Small intestine (tissue), 7 donors: ENCODE results near the gene G6PC1. TPM values are rescaled to one million over a fixed set of nuclear protein-coding genes. Genes with fewer than 3 reads are reported as not detected.
"Not testable (repeated sequence)": the region's sequence is repeated elsewhere in the genome, so short reads cannot be mapped to it uniquely, and the experiment has no call there.

Source experiments
- DNase-seq, 2 donors: peaks; one replicate each; pipeline versions ENCODE4 v3.0.0 to v3.0.0-alpha.2; 2013
- FAIRE-seq: peaks from 2 replicates; lab custom pipeline; 2012; peaks lifted over from hg19 to GRCh38; lab: Jason Lieb, UNC
- H3K27ac ChIP-seq, 3 donors: one replicate each; pipeline ENCODE4 v1.5.1; 2013; ENCODE audit warnings: low read length in 2 of 3, mild to moderate bottlenecking in 2 of 3, control low read depth in 1 of 3, inconsistent platforms in 1 of 3, low read depth in 1 of 3, moderate library complexity in 1 of 3
- H3K27me3 ChIP-seq, 3 donors: one replicate each; pipeline ENCODE4 v1.6.1; 2013; ENCODE audit warnings: low read length in 3 of 3, inconsistent platforms in 1 of 3; ENCODE audit not compliant: control insufficient read depth in 3 of 3, insufficient read depth in 3 of 3
- H3K36me3 ChIP-seq, 3 donors: one replicate each; pipeline ENCODE4 v1.6.1; 2013; ENCODE audit warnings: low read length in 3 of 3, inconsistent platforms in 1 of 3, low read depth in 1 of 3, mild to moderate bottlenecking in 1 of 3, moderate library complexity in 1 of 3; ENCODE audit not compliant: control insufficient read depth in 3 of 3, insufficient read depth in 2 of 3
- H3K4me1 ChIP-seq, 3 donors: one replicate each; pipeline ENCODE4 v1.6.1; 2013; ENCODE audit warnings: low read length in 2 of 3, inconsistent platforms in 1 of 3, low read depth in 1 of 3, mild to moderate bottlenecking in 1 of 3, moderate library complexity in 1 of 3; ENCODE audit not compliant: control insufficient read depth in 3 of 3, insufficient read depth in 2 of 3
- H3K4me3 ChIP-seq, 3 donors: one replicate each; pipeline ENCODE4 v1.5.1; 2013; ENCODE audit warnings: low read length in 3 of 3, control low read depth in 1 of 3, inconsistent platforms in 1 of 3, low read depth in 1 of 3, mild to moderate bottlenecking in 1 of 3, moderate library complexity in 1 of 3
- H3K9me3 ChIP-seq, 2 donors: one replicate each; pipeline ENCODE4 v1.6.1; 2013; ENCODE audit warnings: low read depth in 1 of 2, low read length in 1 of 2; ENCODE audit not compliant: control insufficient read depth in 2 of 2, insufficient read depth in 1 of 2
- WGBS, 3 donors: extraction: QIAGEN DNeasy Blood & Tissue Kit; methylation state at CpG; one replicate each; pipeline ENCODE4 v1.1.7; 2013; 5-methylcytosine and 5-hydroxymethylcytosine counted together
- polyA plus RNA-seq, 4 donors: library from polyadenylated mRNA; stranded (reverse) in 3 of 4; unstranded in 1 of 4; fragments of 200-250 nt in 3 of 4; fragments of 120-200 nt in 1 of 4; gene quantifications; one replicate each; pipeline versions ENCODE4 v1.2.1 to v1.2.3, GENCODE V29; 2013
- donor health status: healthy with polysubstance abuse.
- donor health status: control.
- donor health status: control.
- donor health status: Bipolar disorder and iron deficiency.
- donor health status: healthy.

Gene G6PC1
- polyA plus RNA-seq, 4 donors = 1.4 to 12.1 (median 4.3) TPM

- peak overlapping the region in 2 of 3 donors; percentile 5 to 55 for H3K4me3 ChIP-seq
- peaks cover 0 to 4% (median 0%) of the 10 kb centered on the region in 3 donors for H3K36me3 ChIP-seq
- DNase-seq (peak in 1 of 2 donors; percentile 69), FAIRE-seq (no peak)
- peaks cover 0 to 38% (median 0%) of the 10 kb centered on the region in 3 donors for H3K4me1 ChIP-seq
- no peaks in the 10 kb centered on the region for H3K27me3 ChIP-seq
- WGBS, 3 donors = 40 to 70% (median 48%) methylated on average over 10 of the region's 10 CpGs
- H3K9me3 ChIP-seq = no peaks in the 10 kb centered on the region
- peak overlapping the region in 2 of 3 donors; percentile 35 to 72 for H3K27ac ChIP-seq
Observed at GRCh38 chr17:42901535-42902229, 1.1 kb downstream of the G6PC1 start.

DNA sequence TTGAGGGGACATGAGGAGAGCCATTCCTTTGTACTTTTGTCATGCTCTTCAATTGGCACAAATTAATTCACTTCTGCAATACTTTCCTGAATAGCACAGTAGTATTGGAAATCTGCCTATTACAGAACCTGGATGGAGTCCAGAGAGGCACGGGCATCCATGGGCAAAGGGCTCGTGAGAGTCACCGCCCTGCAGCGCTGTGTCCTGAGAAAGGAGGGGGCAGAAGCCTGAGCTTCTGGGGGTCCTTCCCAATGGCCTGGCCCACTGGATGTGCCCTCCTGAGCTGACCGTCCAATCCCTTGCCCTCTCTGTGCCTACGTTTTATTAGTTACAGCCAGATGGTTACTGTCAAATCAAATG lies 3.5 kb downstream of the G6PC1 start:
- FAIRE-seq (no peak), DNase-seq (peak in 1 of 2 donors; percentile 63)
- Histone ChIP-seq H3K4me1 (peaks cover 0 to 24% (median 0%) of the 10 kb centered on the region in 3 donors), H3K27me3 (peaks cover 0 to 2% (median 0%) of the 10 kb centered on the region in 3 donors), H3K4me3 (no peak overlapping the region), H3K9me3 (no peaks in the 10 kb centered on the region), H3K27ac (no peak overlapping the region), H3K36me3 (peaks cover 0 to 6% (median 3%) of the 10 kb centered on the region in 3 donors)
- WGBS, 3 donors = 10 to 65% (median 40%) methylated on average over 6 of the region's 6 CpGs

GRCh38 chr17:42906772-42907446 lies 6.3 kb downstream of the G6PC1 start:
- Histone ChIP-seq H3K4me1 (peaks cover 0 to 2% (median 0%) of the 10 kb centered on the region in 3 donors), H3K27me3 (peaks cover 0 to 4% (median 0%) of the 10 kb centered on the region in 3 donors), H3K36me3 (peaks cover 0 to 13% (median 7%) of the 10 kb centered on the region in 3 donors), H3K4me3 (no peak overlapping the region), H3K9me3 (no peaks in the 10 kb centered on the region), H3K27ac (no peak overlapping the region)
- WGBS, 3 donors = 78 to 80% (median 79%) methylated on average over 8 of the region's 8 CpGs
- no peak for FAIRE-seq
- no peak for DNase-seq

GRCh38 chr17:42908872-42909700 lies 8.5 kb downstream of the G6PC1 start:
- Histone ChIP-seq H3K9me3 (no peaks in the 10 kb centered on the region), H3K4me1 (peaks cover 0 to 11% (median 0%) of the 10 kb centered on the region in 3 donors), H3K4me3 (no peak overlapping the region), H3K27ac (no peak overlapping the region), H3K27me3 (peaks cover 0 to 4% (median 0%) of the 10 kb centered on the region in 3 donors), H3K36me3 (peaks cover 0 to 13% (median 7%) of the 10 kb centered on the region in 3 donors)
- 75 to 82% (median 77%) methylated on average over 7 of the region's 7 CpGs for WGBS, 3 donors
- FAIRE-seq (no peak), DNase-seq (no peak)

DNA sequence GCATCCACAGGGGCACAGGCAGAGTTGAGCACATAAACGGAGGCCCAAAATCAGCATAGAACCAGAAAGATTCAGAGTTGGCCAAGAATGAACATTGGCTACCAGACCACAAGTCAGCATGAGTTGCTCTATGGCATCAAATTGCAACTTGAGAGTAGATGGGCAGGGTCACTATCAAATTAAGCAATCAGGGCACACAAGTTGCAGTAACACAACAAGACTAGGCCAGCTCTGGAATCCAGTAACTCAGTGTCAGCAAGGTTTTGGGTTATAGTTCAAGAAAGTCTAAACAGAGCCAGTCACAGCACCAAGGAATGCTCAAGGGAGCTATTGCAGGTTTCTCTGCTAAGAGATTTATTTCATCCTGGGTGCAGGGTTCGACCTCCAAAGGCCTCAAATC lies 12.9 kb downstream of the G6PC1 start:
- 63 to 76% (median 75%) methylated on average over 2 of the region's 2 CpGs for WGBS, 3 donors
- FAIRE-seq (no peak), DNase-seq (no peak)
- Histone ChIP-seq H3K4me3 (no peak overlapping the region), H3K36me3 (peaks cover 0 to 8% (median 4%) of the 10 kb centered on the region in 3 donors), H3K4me1 (peaks cover 0 to 34% (median 0%) of the 10 kb centered on the region in 3 donors), H3K27me3 (peaks cover 0 to 4% (median 0%) of the 10 kb centered on the region in 3 donors), H3K27ac (peak overlapping the region in 1 of 3 donors; percentile 42), H3K9me3 (no peaks in the 10 kb centered on the region)

- H3K9me3 ChIP-seq = no peaks in the 10 kb centered on the region
- peaks cover 0 to 2% (median 0%) of the 10 kb centered on the region in 3 donors for H3K27me3 ChIP-seq
- 29 to 61% (median 41%) methylated on average over 3 of the region's 3 CpGs for WGBS, 3 donors
- H3K36me3 ChIP-seq = peaks cover 0 to 6% (median 4%) of the 10 kb centered on the region in 3 donors
- FAIRE-seq (no peak), DNase-seq (peak; percentile 71 to 93)
- no peak overlapping the region for H3K4me3 ChIP-seq
- H3K27ac ChIP-seq = peak overlapping the region in 1 of 3 donors; percentile 42
- peaks cover 0 to 40% (median 0%) of the 10 kb centered on the region in 3 donors for H3K4me1 ChIP-seq
Observed at GRCh38 chr17:42913981-42914617, 13.5 kb downstream of the G6PC1 start.

GRCh38 chr17:42915288-42915687 lies 14.7 kb downstream of the G6PC1 start:
- H3K27me3 ChIP-seq, H3K36me3 ChIP-seq, H3K9me3 ChIP-seq, FAIRE-seq, H3K4me3 ChIP-seq, H3K27ac ChIP-seq, DNase-seq: not testable (repeated sequence)
- 93 to 96% (median 94%) methylated on average over 6 of the region's 6 CpGs for WGBS, 3 donors
- peaks cover 0 to 51% (median 4%) of the 10 kb centered on the region in 3 donors for H3K4me1 ChIP-seq
